HG02610 (cell line): ENCODE results near the gene RMDN2.

ENCODE experiments used
- ATAC-seq: cut with Tn5 transposase; IDR thresholded peaks from one replicate; pipeline ENCODE4 v1.9.1; 2021; ENCODE audit warnings: mild to moderate bottlenecking, moderate library complexity; ENCODE audit not compliant: unreplicated experiment

RMDN2 gene

GRCh38 chr2:37896319-37896718 lies 28.8 kb upstream of the RMDN2 start:
- ATAC-seq, result no peak

GRCh38 chr2:37897511-37897910 lies 27.6 kb upstream of the RMDN2 start:
- ATAC-seq, result no peak

GRCh38 chr2:37898448-37898847 lies 26.6 kb upstream of the RMDN2 start:
- ATAC-seq, result no peak

- no peak for ATAC-seq
These were observed 22.1 kb upstream of the RMDN2 start for GRCh38 chr2:37902991-37903390.

- ATAC-seq, result no peak
These were observed 20.7 kb upstream of the RMDN2 start for GRCh38 chr2:37904425-37904824.

GRCh38 chr2:37904993-37905392 lies 20.1 kb upstream of the RMDN2 start:
- no peak for ATAC-seq

GRCh38 chr2:37906131-37906530 lies 19.0 kb upstream of the RMDN2 start:
- ATAC-seq, result no peak

GRCh38 chr2:37907501-37908225 lies 17.4 kb upstream of the RMDN2 start:
- no peak for ATAC-seq

GRCh38 chr2:37911296-37911873 lies 13.7 kb upstream of the RMDN2 start:
- no peak for ATAC-seq

- no peak for ATAC-seq
These were observed 13.0 kb upstream of the RMDN2 start for GRCh38 chr2:37912056-37912455.

GRCh38 chr2:37912616-37913015 lies 12.5 kb upstream of the RMDN2 start:
- no peak for ATAC-seq

- no peak for ATAC-seq
These were observed 10.7 kb upstream of the RMDN2 start for GRCh38 chr2:37914340-37914739.

- no peak for ATAC-seq
These were observed 9.3 kb upstream of the RMDN2 start for GRCh38 chr2:37915773-37916172.

- ATAC-seq, result no peak
These were observed 8.5 kb upstream of the RMDN2 start for GRCh38 chr2:37916512-37917082.

- no peak for ATAC-seq
These were observed 7.5 kb upstream of the RMDN2 start for GRCh38 chr2:37917281-37918228.

- no peak for ATAC-seq
These were observed 6.3 kb upstream of the RMDN2 start for GRCh38 chr2:37918742-37919186.

GRCh38 chr2:37919631-37920032 lies 5.5 kb upstream of the RMDN2 start:
- ATAC-seq, result no peak

- ATAC-seq, result no peak
These were observed 4.5 kb upstream of the RMDN2 start for GRCh38 chr2:37920570-37920969.

- no peak for ATAC-seq
These were observed 3.3 kb upstream of the RMDN2 start for GRCh38 chr2:37921781-37922180.

GRCh38 chr2:37923308-37924055 lies 1.6 kb upstream of the RMDN2 start:
- ATAC-seq, result no peak

GRCh38 chr2:37926635-37927034 lies 1.5 kb downstream of the RMDN2 start:
- no peak for ATAC-seq
